Type B pancreatic cell (in vitro differentiated cells): Measurements from ENCODE around the gene PKLR. TPM values are rescaled to one million over a fixed set of nuclear protein-coding genes. Genes with fewer than 3 reads are reported as not detected.

ENCODE experiments used
- DNase-seq: peaks from one replicate; pipeline ENCODE4 v3.0.0; 2021; ENCODE audit warnings: mixed read lengths; ENCODE audit not compliant: unreplicated experiment; ENCODE audit errors: extremely low spot score
- H3K27ac Mint-ChIP-seq: 2 replicates; pipeline ENCODE4 v1.8.0; 2021; ENCODE audit warnings: mild to moderate bottlenecking, mixed read lengths
- H3K27me3 Mint-ChIP-seq: 2 replicates; pipeline ENCODE4 v1.8.0; 2021; ENCODE audit warnings: mixed read lengths
- H3K36me3 Mint-ChIP-seq: 2 replicates; pipeline ENCODE4 v1.8.0; 2021; ENCODE audit warnings: mixed read lengths
- H3K4me1 Mint-ChIP-seq: one replicate; pipeline ENCODE4 v1.8.0; 2021; ENCODE audit warnings: mixed read lengths; ENCODE audit not compliant: unreplicated experiment
- H3K4me3 Mint-ChIP-seq: 2 replicates; pipeline ENCODE4 v1.8.0; 2021; ENCODE audit warnings: mild to moderate bottlenecking, mixed read lengths
- H3K9me3 Mint-ChIP-seq: 2 replicates; pipeline ENCODE4 v1.8.0; 2021; ENCODE audit warnings: mixed read lengths
- total RNA-seq: library from RNA; stranded (reverse); gene quantifications from 2 replicates; pipeline ENCODE4 v1.2.1, GENCODE V29; 2021; ENCODE audit warnings: low replicate concordance
- TF ChIP-seq, protein P1 (sequence below): fragments of 200-600 bp; sonication (generic); conservative IDR thresholded peaks from 2 replicates; pipeline ENCODE4 v1.5.0; 2021; ENCODE audit warnings: antibody characterized with exemption, mild to moderate bottlenecking

PKLR gene
- total RNA-seq, 1 donor from 2014 or later: 1.0 TPM

DNA sequence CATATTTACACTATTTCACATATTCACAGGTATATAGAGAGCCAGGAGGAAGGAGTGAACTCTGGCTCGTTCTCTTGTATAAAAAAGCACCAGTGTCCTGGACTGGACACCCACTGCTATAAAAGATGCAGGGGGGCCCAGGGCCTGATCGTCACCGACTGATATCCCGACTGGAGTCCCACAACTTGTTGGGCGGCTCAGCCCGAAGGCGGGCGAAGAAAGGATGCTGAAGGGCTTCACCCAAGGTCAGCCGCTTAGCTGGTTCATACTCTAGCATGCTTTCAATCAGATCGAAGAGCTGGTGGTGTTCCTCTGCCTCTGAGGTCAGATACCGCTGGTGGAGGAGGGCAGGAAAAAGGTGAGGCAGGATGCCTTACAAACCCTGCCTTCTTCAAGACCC is 38.2 kb downstream of the PKLR start:
- Mint-ChIP-seq H3K4me1 (peaks cover 22% of the 10 kb centered on the region), H3K27me3 (no peaks in the 10 kb centered on the region), H3K4me3 (peak overlapping the region; percentile 99), H3K27ac (peak overlapping the region; percentile 93), H3K9me3 (no peaks in the 10 kb centered on the region), H3K36me3 (peaks cover 41% of the 10 kb centered on the region)
- DNase-seq: no peak
- TF ChIP-seq, protein P1, sequence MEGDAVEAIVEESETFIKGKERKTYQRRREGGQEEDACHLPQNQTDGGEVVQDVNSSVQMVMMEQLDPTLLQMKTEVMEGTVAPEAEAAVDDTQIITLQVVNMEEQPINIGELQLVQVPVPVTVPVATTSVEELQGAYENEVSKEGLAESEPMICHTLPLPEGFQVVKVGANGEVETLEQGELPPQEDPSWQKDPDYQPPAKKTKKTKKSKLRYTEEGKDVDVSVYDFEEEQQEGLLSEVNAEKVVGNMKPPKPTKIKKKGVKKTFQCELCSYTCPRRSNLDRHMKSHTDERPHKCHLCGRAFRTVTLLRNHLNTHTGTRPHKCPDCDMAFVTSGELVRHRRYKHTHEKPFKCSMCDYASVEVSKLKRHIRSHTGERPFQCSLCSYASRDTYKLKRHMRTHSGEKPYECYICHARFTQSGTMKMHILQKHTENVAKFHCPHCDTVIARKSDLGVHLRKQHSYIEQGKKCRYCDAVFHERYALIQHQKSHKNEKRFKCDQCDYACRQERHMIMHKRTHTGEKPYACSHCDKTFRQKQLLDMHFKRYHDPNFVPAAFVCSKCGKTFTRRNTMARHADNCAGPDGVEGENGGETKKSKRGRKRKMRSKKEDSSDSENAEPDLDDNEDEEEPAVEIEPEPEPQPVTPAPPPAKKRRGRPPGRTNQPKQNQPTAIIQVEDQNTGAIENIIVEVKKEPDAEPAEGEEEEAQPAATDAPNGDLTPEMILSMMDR: no peak

DNA sequence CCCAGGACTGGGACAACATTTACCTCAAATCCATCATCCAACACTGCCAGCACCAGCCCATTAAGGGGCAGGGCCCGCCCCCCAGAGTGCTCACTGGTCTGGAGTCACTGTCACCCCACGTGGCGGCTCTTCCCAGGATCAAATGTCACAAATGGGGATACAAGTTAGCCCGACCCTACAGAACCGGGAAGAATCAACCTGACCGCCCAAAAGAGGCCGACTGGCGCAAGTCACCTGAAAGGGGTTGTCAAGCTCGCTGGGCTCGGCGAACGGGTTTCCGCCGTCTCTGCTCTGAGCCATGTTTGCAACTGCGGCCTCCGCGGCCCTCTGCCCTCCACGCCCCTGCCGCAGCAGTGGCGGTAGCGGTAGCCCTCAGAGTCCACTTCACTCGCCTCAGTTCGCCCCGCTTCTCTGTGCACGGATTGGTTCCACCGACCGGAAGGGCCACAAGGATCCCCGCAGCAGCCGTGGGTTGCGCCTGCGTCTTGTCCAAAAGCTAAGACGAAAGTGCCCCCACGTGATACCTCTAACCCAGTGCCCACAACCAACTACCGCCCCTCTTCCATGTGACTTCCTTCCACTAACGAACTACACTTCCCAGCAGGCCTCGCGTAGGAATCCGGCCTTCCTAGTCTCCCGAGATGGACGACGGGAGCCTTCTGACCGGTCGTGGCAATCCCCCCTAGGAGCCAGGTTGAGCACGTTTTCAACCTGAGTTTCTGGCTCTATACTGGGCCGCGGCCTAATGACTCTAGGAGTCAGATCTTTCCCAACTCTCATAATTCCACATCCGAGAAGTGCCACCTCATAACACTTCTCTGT is 39.2 kb downstream of the PKLR start, which contains the start of gene SCAMP3:
Gene SCAMP3 (minus strand): TSS at position 509 of the 822 bp plus-strand sequence. CDS start 209 bp downstream, at position 300.
- peak; percentile 93 for DNase-seq
- Mint-ChIP-seq H3K27ac (peak within 1 kb of the TSS; percentile 93), H3K4me1 (peaks cover 22% of the 10 kb centered on the region), H3K27me3 (no peaks in the 10 kb centered on the region), H3K4me3 (peak within 1 kb of the TSS; percentile 99), H3K9me3 (no peaks in the 10 kb centered on the region), H3K36me3 (peaks cover 36% of the 10 kb centered on the region)
- TF ChIP-seq, protein P1: peak; percentile 9

DNA sequence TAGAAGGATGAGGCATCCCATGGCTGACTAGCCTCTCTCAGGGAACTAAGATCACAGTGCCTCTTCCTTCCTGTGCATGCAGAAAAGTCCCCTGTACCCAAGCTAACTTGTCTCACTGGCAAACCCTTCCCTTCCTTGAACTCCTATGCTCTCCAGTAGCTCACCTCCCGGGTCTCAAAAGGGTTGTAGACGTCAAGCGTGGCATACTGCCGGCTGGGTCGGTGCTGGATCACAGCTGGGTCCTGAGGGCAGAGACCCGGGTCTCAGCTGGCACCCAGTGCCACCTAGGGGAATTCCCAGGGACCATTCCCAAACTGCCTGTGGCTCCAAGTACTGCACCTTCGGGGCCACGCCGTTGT is 39.8 kb downstream of the PKLR start:
- no peak for DNase-seq

DNA sequence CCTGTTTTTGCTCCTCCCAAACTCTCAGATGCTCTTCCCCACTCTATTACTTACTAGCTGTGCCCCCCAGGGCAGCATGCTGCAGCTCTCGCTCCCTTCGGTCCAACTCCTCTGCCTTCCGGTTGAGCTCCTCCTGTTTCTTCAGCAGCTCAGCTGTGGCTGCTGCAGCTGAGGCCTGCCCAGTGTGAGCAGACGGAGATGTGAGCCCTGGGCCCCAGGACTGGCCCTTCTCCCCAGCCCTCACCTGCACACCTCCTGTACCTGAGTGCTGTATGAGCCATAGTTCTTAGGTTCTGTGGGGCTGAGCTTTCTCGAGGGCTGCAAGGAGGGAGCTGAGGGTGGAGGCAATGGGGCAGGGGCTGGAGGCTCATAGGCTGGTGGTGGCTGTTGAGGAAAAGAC is 41.0 kb downstream of the PKLR start:
- Mint-ChIP-seq H3K27ac (no peak overlapping the region), H3K27me3 (no peaks in the 10 kb centered on the region), H3K4me3 (peak overlapping the region; percentile 99), H3K36me3 (peaks cover 35% of the 10 kb centered on the region), H3K4me1 (peaks cover 34% of the 10 kb centered on the region), H3K9me3 (no peaks in the 10 kb centered on the region)
- no peak for DNase-seq
- TF ChIP-seq, protein P1: no peak

More for the DNA sequence above, 39.8 kb downstream of the PKLR start:
- Mint-ChIP-seq H3K27ac (peak overlapping the region; percentile 93), H3K9me3 (no peaks in the 10 kb centered on the region), H3K4me1 (peaks cover 25% of the 10 kb centered on the region), H3K36me3 (peaks cover 38% of the 10 kb centered on the region), H3K27me3 (no peaks in the 10 kb centered on the region), H3K4me3 (peak overlapping the region; percentile 99)
- TF ChIP-seq, protein P1: peak; percentile 35

DNA sequence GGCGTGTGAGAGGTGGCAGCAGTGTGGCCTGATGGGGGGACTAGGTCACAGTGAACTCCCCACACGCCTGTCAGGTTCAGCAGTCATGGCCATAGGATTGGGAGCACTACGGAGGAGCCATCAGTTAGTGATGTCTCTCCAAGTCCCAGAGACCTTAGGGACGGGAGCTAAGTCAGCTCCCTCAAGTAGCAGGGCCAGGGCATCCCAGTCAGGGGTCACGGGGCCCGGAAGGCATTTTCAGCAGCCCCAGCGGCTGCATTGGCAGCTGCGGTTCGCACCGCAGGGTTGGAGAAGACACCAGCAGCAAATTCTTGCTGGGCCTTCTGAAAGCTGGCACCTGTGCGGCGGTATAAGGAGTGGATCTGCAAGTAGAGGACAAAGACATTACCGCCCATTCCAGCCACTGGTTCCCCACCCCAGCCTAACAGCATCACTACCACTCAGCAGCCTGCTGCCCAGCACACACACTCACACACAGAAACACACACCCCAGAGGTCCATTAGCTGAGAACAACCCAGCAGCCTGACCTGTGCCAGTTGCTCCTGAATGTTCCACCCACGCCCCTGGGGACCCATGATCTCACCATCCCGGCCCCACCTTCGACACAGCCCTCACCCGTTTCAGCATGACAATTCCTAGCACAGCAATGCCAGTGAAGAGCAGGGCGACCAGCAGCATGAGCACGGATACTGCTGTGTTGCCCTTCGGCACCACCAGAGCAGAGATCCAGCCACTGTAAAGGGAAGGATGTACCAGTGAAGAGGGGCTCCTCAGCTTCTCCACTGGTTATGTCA is 45.0 kb downstream of the PKLR start:
- peaks cover 21% of the 10 kb centered on the region for H3K36me3 Mint-ChIP-seq
- TF ChIP-seq, protein P1: no peak
- peak overlapping the region; percentile 87 for H3K27ac Mint-ChIP-seq
- no peaks in the 10 kb centered on the region for H3K27me3 Mint-ChIP-seq
- DNase-seq: no peak
- peaks cover 34% of the 10 kb centered on the region for H3K4me1 Mint-ChIP-seq
- peak overlapping the region; percentile 91 for H3K4me3 Mint-ChIP-seq
- H3K9me3 Mint-ChIP-seq: no peaks in the 10 kb centered on the region
